OCI-LY3 (cell line): ENCODE data around the gene FGF3.

ENCODE experiments used
- H2AFZ ChIP-seq: fragments of 200-600, 300-600 bp; shearing (Covaris generic); 2 replicates; pipeline ENCODE4 v1.6.0; 2014; ENCODE audit warnings: antibody characterized with exemption, low read depth, low read length
- H3K27ac ChIP-seq: fragments of 200-600, 300-600 bp; sonication (generic); 2 replicates; pipeline ENCODE4 v1.5.1; 2014; ENCODE audit warnings: mild to moderate bottlenecking, low read length, moderate library complexity, mixed read lengths
- H3K27me3 ChIP-seq: fragments of 200-600, 300-600 bp; sonication (generic); 2 replicates; pipeline ENCODE4 v1.6.1; 2014; ENCODE audit warnings: low read depth, low read length, mixed read lengths
- H3K36me3 ChIP-seq: fragments of 200-600, 300-600 bp; sonication (generic); replicated peaks from 2 replicates; pipeline ENCODE3; 2014; ENCODE audit warnings: low read depth, low read length, mixed read lengths
- H3K4me1 ChIP-seq: fragments of 300-600, 200-600 bp; sonication (generic); 2 replicates; pipeline ENCODE4 v1.6.1; 2014; ENCODE audit warnings: low read length, mixed read lengths
- H3K4me2 ChIP-seq: fragments of 200-600, 300-600 bp; sonication (generic); 2 replicates; pipeline ENCODE4 v1.6.1; 2014; ENCODE audit warnings: low read length, mixed read lengths
- H3K4me3 ChIP-seq: fragments of 300-600, 200-600 bp; sonication (generic); 2 replicates; pipeline ENCODE4 v1.5.1; 2014; ENCODE audit warnings: antibody characterized with exemption, mild to moderate bottlenecking, low read length, moderate library complexity
- H3K79me2 ChIP-seq: fragments of 300-600, 200-600 bp; shearing (Covaris generic); 2 replicates; pipeline ENCODE4 v1.6.1; 2014; ENCODE audit warnings: mild to moderate bottlenecking, low read length, mixed read lengths
- H3K9ac ChIP-seq: fragments of 300-600, 200-600 bp; shearing (Covaris generic); 2 replicates; pipeline ENCODE4 v1.6.0; 2014; ENCODE audit warnings: mild to moderate bottlenecking, low read length, moderate library complexity
- H3K9me3 ChIP-seq: fragments of 200-600, 300-600 bp; shearing (Covaris generic); 2 replicates; pipeline ENCODE4 v1.6.1; 2014; ENCODE audit warnings: low read length, mixed read lengths; ENCODE audit not compliant: insufficient read depth
- H4K20me1 ChIP-seq: fragments of 200-600, 300-600 bp; sonication (generic); 2 replicates; pipeline ENCODE4 v1.6.1; 2016; ENCODE audit warnings: low read length, mixed read lengths; ENCODE audit not compliant: insufficient read depth
- EZH2phosphoT487 ChIP-seq: fragments of 200-600 bp; shearing (Covaris generic); IDR thresholded peaks from 2 replicates; pipeline ENCODE4 v1.6.1; 2018; ENCODE audit warnings: antibody characterized with exemption, mixed run types, low read depth
- TF ChIP-seq, protein P1 (sequence below): fragments of 200-600, 300-600 bp; sonication (generic); IDR thresholded peaks from 2 replicates; pipeline ENCODE4 v1.5.1; 2014; ENCODE audit warnings: antibody characterized with exemption, low read length, low read depth

FGF3 gene

DNA sequence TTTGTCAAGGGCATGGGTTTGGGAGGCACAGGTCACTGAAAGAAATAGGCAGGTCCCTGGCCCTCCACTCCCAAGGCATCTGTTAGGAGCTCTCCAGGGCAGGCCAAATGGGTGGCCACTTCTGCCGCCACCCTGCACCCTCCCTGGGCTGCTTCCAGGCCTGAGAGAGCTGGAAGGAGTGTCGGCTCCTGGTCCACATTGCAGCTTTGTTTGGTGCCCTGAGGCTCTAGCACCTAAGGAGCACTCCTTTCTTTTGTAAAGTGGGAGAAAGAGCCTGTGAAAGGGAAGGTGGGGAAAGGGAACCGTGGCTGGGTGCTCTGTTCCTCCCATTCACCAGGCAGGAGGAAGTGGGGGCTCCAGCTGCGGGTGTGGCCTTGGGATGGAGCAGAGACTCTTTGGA is 31.8 kb downstream of the FGF3 start:
- no peak overlapping the region for H3K9ac ChIP-seq
- no peaks in the 10 kb centered on the region for H3K9me3 ChIP-seq
- no peak overlapping the region for H3K27ac ChIP-seq
- H3K4me2 ChIP-seq: no peak overlapping the region
- H3K36me3 ChIP-seq: no peaks in the 10 kb centered on the region
- TF ChIP-seq EZH2phosphoT487: no peak
- TF ChIP-seq, protein P1, sequence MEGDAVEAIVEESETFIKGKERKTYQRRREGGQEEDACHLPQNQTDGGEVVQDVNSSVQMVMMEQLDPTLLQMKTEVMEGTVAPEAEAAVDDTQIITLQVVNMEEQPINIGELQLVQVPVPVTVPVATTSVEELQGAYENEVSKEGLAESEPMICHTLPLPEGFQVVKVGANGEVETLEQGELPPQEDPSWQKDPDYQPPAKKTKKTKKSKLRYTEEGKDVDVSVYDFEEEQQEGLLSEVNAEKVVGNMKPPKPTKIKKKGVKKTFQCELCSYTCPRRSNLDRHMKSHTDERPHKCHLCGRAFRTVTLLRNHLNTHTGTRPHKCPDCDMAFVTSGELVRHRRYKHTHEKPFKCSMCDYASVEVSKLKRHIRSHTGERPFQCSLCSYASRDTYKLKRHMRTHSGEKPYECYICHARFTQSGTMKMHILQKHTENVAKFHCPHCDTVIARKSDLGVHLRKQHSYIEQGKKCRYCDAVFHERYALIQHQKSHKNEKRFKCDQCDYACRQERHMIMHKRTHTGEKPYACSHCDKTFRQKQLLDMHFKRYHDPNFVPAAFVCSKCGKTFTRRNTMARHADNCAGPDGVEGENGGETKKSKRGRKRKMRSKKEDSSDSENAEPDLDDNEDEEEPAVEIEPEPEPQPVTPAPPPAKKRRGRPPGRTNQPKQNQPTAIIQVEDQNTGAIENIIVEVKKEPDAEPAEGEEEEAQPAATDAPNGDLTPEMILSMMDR: no peak
- no peak overlapping the region for H2AFZ ChIP-seq
- H4K20me1 ChIP-seq: no peaks in the 10 kb centered on the region
- H3K27me3 ChIP-seq: no peaks in the 10 kb centered on the region
- H3K79me2 ChIP-seq: no peaks in the 10 kb centered on the region
- H3K4me3 ChIP-seq: no peak overlapping the region
- no peaks in the 10 kb centered on the region for H3K4me1 ChIP-seq

DNA sequence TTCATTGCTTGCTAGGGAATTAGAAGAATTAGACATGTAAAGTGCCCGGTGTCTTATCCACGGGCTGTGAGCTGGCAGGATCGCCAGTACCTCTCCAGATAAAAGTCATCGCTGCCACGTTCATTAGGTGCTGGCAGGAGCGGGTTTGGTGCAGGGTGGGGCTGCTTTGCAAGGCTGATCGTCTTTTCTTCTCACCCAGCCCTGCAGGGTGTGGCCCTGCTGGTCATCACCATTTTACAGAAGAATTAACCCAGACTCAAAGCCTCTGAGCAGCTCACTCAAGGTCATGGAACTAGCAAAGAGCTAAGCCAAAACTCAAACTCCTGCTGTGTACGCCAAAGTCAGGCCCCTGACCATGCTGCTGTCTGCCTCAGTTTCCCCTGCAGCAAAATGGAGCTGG is 38.0 kb downstream of the FGF3 start:
- no peaks in the 10 kb centered on the region for H3K9me3 ChIP-seq
- H3K36me3 ChIP-seq: no peaks in the 10 kb centered on the region
- H3K4me1 ChIP-seq: no peaks in the 10 kb centered on the region
- no peaks in the 10 kb centered on the region for H3K79me2 ChIP-seq
- TF ChIP-seq EZH2phosphoT487: no peak
- TF ChIP-seq, protein P1: no peak
- H2AFZ ChIP-seq: no peak overlapping the region
- no peak overlapping the region for H3K4me2 ChIP-seq
- no peak overlapping the region for H3K9ac ChIP-seq
- H3K27me3 ChIP-seq: no peaks in the 10 kb centered on the region
- no peak overlapping the region for H3K27ac ChIP-seq
- no peaks in the 10 kb centered on the region for H4K20me1 ChIP-seq
- H3K4me3 ChIP-seq: no peak overlapping the region

DNA sequence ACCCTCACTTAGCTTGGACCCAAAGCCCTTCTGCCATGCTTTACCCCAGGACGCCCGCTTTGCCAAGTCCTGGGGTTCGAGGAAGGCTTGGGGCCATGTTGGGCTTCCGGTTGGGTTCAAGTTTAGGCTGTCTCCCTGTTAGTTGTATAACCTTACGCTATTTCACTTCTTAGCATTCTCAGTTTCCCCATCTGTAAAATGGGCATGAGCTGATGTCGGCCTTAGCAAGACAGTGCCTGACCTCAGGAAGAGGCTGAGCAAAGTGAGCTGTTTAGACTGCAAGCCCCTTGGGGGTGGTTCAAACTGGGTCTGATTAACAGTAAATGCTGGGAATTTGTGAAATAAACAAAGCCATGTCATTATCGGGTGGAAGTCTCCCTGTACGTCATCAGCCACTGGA is 40.8 kb downstream of the FGF3 start:
- Histone ChIP-seq H3K9me3 (no peaks in the 10 kb centered on the region), H3K9ac (no peak overlapping the region), H3K4me3 (no peak overlapping the region), H3K27me3 (no peaks in the 10 kb centered on the region), H3K4me1 (no peaks in the 10 kb centered on the region), H3K4me2 (no peak overlapping the region), H3K79me2 (no peaks in the 10 kb centered on the region), H2AFZ (no peak overlapping the region), H3K36me3 (no peaks in the 10 kb centered on the region), H4K20me1 (no peaks in the 10 kb centered on the region), H3K27ac (no peak overlapping the region)
- TF ChIP-seq, protein P1: no peak
- no peak for TF ChIP-seq EZH2phosphoT487

DNA sequence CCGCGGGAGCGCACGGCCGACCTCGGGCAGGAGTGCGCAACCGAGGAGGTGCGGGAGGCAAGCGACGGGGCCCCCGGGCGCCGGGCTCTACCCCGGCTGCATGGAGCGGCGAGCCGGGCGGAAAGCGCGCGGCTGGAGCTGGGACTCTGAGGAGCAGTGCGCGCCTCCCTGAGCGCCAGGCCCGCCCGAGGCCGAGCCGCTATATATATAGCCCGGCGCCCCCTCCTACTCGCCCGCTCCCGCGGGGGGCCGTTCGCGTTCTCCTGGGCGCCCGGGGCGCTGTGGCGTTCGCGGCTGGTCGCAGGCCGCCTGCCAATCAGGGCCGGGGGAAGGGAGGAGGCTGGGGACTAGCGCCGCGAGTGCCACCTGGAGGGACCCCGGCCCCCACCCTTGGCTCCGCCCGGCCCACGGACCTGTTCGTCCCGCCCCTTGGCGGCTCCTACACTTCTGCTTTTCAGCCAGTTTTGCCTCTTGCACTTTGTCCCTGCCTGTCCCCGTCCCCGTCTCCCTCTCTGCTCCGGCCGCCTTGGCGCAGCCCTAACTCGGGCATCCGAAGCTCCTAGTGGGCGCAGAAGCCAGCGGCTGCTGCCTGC is 44.0 kb downstream of the FGF3 start, which contains the start of gene FGF4:
Gene FGF4, minus strand, starts transcription at position 179 of the 593 bp plus-strand sequence. CDS start 257 bp downstream, outside the sequence.
- no peaks in the 10 kb centered on the region for H3K9me3 ChIP-seq
- H3K9ac ChIP-seq: no peak within 1 kb of the TSS
- no peak within 1 kb of the TSS for H3K4me2 ChIP-seq
- H4K20me1 ChIP-seq: no peaks in the 10 kb centered on the region
- TF ChIP-seq EZH2phosphoT487: no peak
- TF ChIP-seq, protein P1: no peak
- H3K36me3 ChIP-seq: no peaks in the 10 kb centered on the region
- H3K27ac ChIP-seq: no peak within 1 kb of the TSS
- H2AFZ ChIP-seq: no peak within 1 kb of the TSS
- H3K27me3 ChIP-seq: peaks cover 4% of the 10 kb centered on the region; the same call in 1 of the 2 replicates
- no peak within 1 kb of the TSS for H3K4me3 ChIP-seq
- H3K4me1 ChIP-seq: no peaks in the 10 kb centered on the region
- H3K79me2 ChIP-seq: no peaks in the 10 kb centered on the region
